ENCODE data around the gene RMI2. TPM values are rescaled to one million over a fixed set of nuclear protein-coding genes. Genes with fewer than 3 reads are reported as not detected.

The RMI2 gene
- total and polyA plus RNA-seq, 2 donors (not counting 1 experiment from before 2014, with no cell fraction given): 6.6 to 6.8 TPM

DNA sequence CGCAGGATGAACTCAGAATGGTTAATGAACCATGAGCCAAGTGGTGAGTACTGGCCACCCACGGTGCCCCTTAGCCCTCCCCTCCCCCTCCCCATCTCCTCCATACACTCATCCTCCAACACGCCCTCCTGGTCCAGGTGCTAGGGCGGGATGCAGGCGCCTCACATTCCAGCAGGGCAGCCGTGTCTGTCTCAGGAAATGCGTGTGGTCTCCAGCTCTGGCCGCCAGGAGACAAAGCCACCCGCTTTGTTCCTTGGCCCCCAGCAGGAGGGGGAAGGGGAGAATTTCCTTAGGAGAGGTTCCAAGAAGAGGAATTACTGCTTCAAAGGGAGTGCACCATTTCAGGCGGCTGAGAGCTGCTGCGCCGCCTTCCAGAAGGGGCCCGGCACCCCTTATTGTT is 29.7 kb upstream of the RMI2 start:
- Histone ChIP-seq H3K4me3 (replicated peaks in 1 of 4; ENCODE audit: control extremely low read depth in 1 of 4, insufficient read depth in 1 of 4, low read depth in 3 of 4, low read length in 4 of 4) (no peak overlapping the region), H3K4me1 (ENCODE audit: control insufficient read depth, extremely low read depth, insufficient read depth, low read length) (peaks cover 7% of the 10 kb centered on the region), H4K20me1 (ENCODE audit: control insufficient read depth, extremely low read depth, insufficient read depth, low read length) (no peaks in the 10 kb centered on the region), H3K9ac (ENCODE audit: insufficient read depth, low read length) (no peak overlapping the region), H3K4me2 (ENCODE audit: extremely low read depth, insufficient read depth, low read length) (no peak overlapping the region), H3K9me3 (ENCODE audit: control insufficient read depth, insufficient read depth, low read depth, low read length) (no peaks in the 10 kb centered on the region), H3K27me3 (ENCODE audit: control insufficient read depth, insufficient read depth, low read length) (no peaks in the 10 kb centered on the region), H2AFZ (ENCODE audit: low read length) (no peak overlapping the region), H3K36me3 (ENCODE audit: control insufficient read depth, insufficient read depth, low read length) (no peaks in the 10 kb centered on the region), H3K27ac (ENCODE audit: insufficient read depth, low read length) (no peak overlapping the region), H3K79me2 (ENCODE audit: control insufficient read depth, insufficient read depth, low read length) (no peaks in the 10 kb centered on the region)
- DNase-seq (ENCODE audit: low read depth in 2 of 2): peak; percentile 37 to 91
- TF ChIP-seq EZH2 (IDR thresholded peaks at IDR 0.05; ENCODE audit: low read length, missing control alignments) (no peak), CTCF (conservative IDR thresholded peaks at IDR 0.05 in 1 of 2, IDR thresholded peaks at IDR 0.05 in 1 of 2; ENCODE audit: low read depth in 1 of 2, low read length in 2 of 2) (no peak)

GRCh38 chr16:11316331-11317015 is 28.8 kb upstream of the RMI2 start:
- Histone ChIP-seq H2AFZ (ENCODE audit: low read length) (no peak overlapping the region), H3K9ac (ENCODE audit: insufficient read depth, low read length) (no peak overlapping the region), H4K20me1 (ENCODE audit: control insufficient read depth, extremely low read depth, insufficient read depth, low read length) (no peaks in the 10 kb centered on the region), H3K9me3 (ENCODE audit: control insufficient read depth, insufficient read depth, low read depth, low read length) (no peaks in the 10 kb centered on the region), H3K4me2 (ENCODE audit: extremely low read depth, insufficient read depth, low read length) (no peak overlapping the region), H3K79me2 (ENCODE audit: control insufficient read depth, insufficient read depth, low read length) (no peaks in the 10 kb centered on the region), H3K4me3 (replicated peaks in 1 of 4; ENCODE audit: control extremely low read depth in 1 of 4, insufficient read depth in 1 of 4, low read depth in 3 of 4, low read length in 4 of 4) (no peak overlapping the region), H3K36me3 (ENCODE audit: control insufficient read depth, insufficient read depth, low read length) (no peaks in the 10 kb centered on the region), H3K4me1 (ENCODE audit: control insufficient read depth, extremely low read depth, insufficient read depth, low read length) (peaks cover 7% of the 10 kb centered on the region), H3K27ac (ENCODE audit: insufficient read depth, low read length) (no peak overlapping the region), H3K27me3 (ENCODE audit: control insufficient read depth, insufficient read depth, low read length) (no peaks in the 10 kb centered on the region)
- TF ChIP-seq CTCF (conservative IDR thresholded peaks at IDR 0.05 in 1 of 2, IDR thresholded peaks at IDR 0.05 in 1 of 2; ENCODE audit: low read depth in 1 of 2, low read length in 2 of 2) (no peak), EZH2 (IDR thresholded peaks at IDR 0.05; ENCODE audit: low read length, missing control alignments) (no peak)
- peak in 1 of 2 donors; percentile 59 for DNase-seq (ENCODE audit: low read depth in 2 of 2)

- no peaks in the 10 kb centered on the region for H4K20me1 ChIP-seq (ENCODE audit: control insufficient read depth, extremely low read depth, insufficient read depth, low read length)
- no peaks in the 10 kb centered on the region for H3K36me3 ChIP-seq (ENCODE audit: control insufficient read depth, insufficient read depth, low read length)
- H3K27ac ChIP-seq (ENCODE audit: insufficient read depth, low read length): no peak overlapping the region
- no peaks in the 10 kb centered on the region for H3K79me2 ChIP-seq (ENCODE audit: control insufficient read depth, insufficient read depth, low read length)
- no peak overlapping the region for H3K4me3 ChIP-seq (replicated peaks in 1 of 4; ENCODE audit: control extremely low read depth in 1 of 4, insufficient read depth in 1 of 4, low read depth in 3 of 4, low read length in 4 of 4)
- DNase-seq (ENCODE audit: low read depth in 2 of 2): no peak
- no peaks in the 10 kb centered on the region for H3K9me3 ChIP-seq (ENCODE audit: control insufficient read depth, insufficient read depth, low read depth, low read length)
- H3K27me3 ChIP-seq (ENCODE audit: control insufficient read depth, insufficient read depth, low read length): no peaks in the 10 kb centered on the region
- TF ChIP-seq EZH2 (IDR thresholded peaks at IDR 0.05; ENCODE audit: low read length, missing control alignments) (no peak), CTCF (conservative IDR thresholded peaks at IDR 0.05 in 1 of 2, IDR thresholded peaks at IDR 0.05 in 1 of 2; ENCODE audit: low read depth in 1 of 2, low read length in 2 of 2) (no peak)
- no peak overlapping the region for H3K4me2 ChIP-seq (ENCODE audit: extremely low read depth, insufficient read depth, low read length)
- no peaks in the 10 kb centered on the region for H3K4me1 ChIP-seq (ENCODE audit: control insufficient read depth, extremely low read depth, insufficient read depth, low read length)
- H2AFZ ChIP-seq (ENCODE audit: low read length): no peak overlapping the region
- no peak overlapping the region for H3K9ac ChIP-seq (ENCODE audit: insufficient read depth, low read length)
Observed at GRCh38 chr16:11318817-11319216, 26.4 kb upstream of the RMI2 start.
